Prostate gland (tissue), 2 donors: ENCODE measurements around the gene HSPB1. TPM values are rescaled to one million over a fixed set of nuclear protein-coding genes. Genes with fewer than 3 reads are reported as not detected.
"Not testable (repeated sequence)": the region's sequence is repeated elsewhere in the genome, so short reads cannot be mapped to it uniquely, and the experiment has no call there.

Source experiments
- DNase-seq: peaks from one replicate; pipeline ENCODE4 v3.0.0-alpha.2; 2019; ENCODE audit warnings: low spot score
- H3K27ac ChIP-seq, 2 donors: fragments of 200-600 bp; sonication (generic); 2 replicates each; pipeline ENCODE4 v1.5.1; 2017 to 2019
- H3K27me3 ChIP-seq: fragments of 200-600 bp; sonication (generic); replicated peaks from 2 replicates; pipeline ENCODE4 v1.5.1; 2019; ENCODE audit not compliant: insufficient read depth
- H3K36me3 ChIP-seq, 2 donors: fragments of 200-600 bp; sonication (generic); 1 replicate in 1 of 2; 2 replicates in 1 of 2; pipeline versions ENCODE4 v1.5.1 to v1.8.1; 2017 to 2019
- H3K4me1 ChIP-seq: fragments of 200-600 bp; sonication (generic); replicated peaks from 2 replicates; pipeline ENCODE4 v1.5.1; 2019
- H3K4me3 ChIP-seq, 2 donors: fragments of 200-600 bp; sonication (generic); 2 replicates each; pipeline ENCODE4 v1.5.1; 2017 to 2019
- H3K9me3 ChIP-seq: fragments of 200-600 bp; sonication (generic); 2 replicates; pipeline ENCODE4 v1.5.1; 2017
- POLR2A ChIP-seq: fragments of 450-650 bp; IDR thresholded peaks from one replicate; pipeline ENCODE4 v1.6.1; 2016; ENCODE audit warnings: antibody characterized with exemption, mild to moderate bottlenecking
- POLR2AphosphoS5 ChIP-seq: sonication (generic); formaldehyde crosslinking; IDR thresholded peaks from one replicate; pipeline ENCODE4 v1.6.1; 2017; ENCODE audit warnings: antibody characterized with exemption
- WGBS: methylation state at CpG from one replicate; pipeline ENCODE4 v1.1.5; 2018; 5-methylcytosine and 5-hydroxymethylcytosine counted together
- intact Hi-C: fragments of 100-400 bp; cut with DNase I; formaldehyde crosslinking; loops from one replicate; pipeline ENCODE4 v1.14.2; 2022
- total RNA-seq, 2 donors: library from RNA; depleted of rRNA; stranded (reverse); fragments of >200 nt; gene quantifications; one replicate each; pipeline ENCODE4 v1.1.0, GENCODE V29; 2016
- TF ChIP-seq, protein P1 (sequence below), 4 experiments: fragments of 200-600 bp in 2 of 4; fragments of 450-650 bp in 2 of 4; sonication (generic) in 2 of 4; IDR thresholded peaks; 1 replicate in 3 of 4; 2 replicates in 1 of 4; pipeline ENCODE4 v1.5.1; 2016 to 2019; ENCODE audit warnings: antibody characterized with exemption in 4 of 4, mild to moderate bottlenecking in 2 of 4, moderate library complexity in 2 of 4

The HSPB1 gene
- total RNA-seq, 2 donors from 2014 or later: 781 to 833 TPM

DNA sequence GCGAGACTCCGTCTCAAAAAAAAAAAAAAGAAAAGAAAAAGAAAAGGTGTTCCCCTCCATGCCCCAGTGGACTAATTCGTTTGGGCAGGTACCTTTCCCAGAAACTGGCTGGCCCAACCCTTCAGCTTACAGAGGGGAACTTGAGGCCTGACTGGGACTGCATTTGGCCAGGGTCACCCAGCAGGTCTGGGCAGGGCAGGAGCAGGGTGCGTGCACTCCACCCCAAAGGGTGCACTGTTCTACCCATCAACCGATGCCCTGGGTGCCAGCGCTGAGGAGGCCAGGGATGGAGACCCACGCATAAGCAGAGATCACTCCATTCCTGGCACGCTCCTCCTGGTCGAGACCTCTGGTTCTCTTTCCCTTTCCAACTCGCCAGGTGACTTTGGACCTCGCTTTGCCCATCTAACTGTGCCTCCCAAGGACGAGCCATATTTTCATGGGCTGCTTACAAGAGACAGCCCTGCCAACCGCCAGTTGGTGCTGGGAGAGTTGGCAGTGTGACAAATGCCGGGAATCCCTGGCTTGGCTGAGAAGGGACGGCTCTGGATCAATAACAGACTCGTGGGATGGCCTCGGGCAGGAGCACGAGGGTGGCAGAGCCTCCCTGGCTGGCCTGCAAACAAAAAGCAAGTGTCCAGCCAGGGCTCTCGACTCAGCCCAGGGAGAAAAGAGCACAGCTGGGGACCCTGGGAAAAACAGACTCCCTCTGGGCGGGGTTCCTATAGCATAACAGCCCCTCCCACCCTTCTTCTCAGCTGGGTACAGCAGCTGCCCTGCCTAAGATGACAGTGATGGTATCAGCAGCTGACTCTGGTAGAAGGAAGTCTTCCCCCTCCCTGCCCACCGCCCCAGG lies 7.9 kb downstream of the HSPB1 start:
- H3K4me3 ChIP-seq: no peak overlapping the region
- 26% methylated on average over 21 of the region's 21 CpGs for WGBS
- TF ChIP-seq, protein P1, sequence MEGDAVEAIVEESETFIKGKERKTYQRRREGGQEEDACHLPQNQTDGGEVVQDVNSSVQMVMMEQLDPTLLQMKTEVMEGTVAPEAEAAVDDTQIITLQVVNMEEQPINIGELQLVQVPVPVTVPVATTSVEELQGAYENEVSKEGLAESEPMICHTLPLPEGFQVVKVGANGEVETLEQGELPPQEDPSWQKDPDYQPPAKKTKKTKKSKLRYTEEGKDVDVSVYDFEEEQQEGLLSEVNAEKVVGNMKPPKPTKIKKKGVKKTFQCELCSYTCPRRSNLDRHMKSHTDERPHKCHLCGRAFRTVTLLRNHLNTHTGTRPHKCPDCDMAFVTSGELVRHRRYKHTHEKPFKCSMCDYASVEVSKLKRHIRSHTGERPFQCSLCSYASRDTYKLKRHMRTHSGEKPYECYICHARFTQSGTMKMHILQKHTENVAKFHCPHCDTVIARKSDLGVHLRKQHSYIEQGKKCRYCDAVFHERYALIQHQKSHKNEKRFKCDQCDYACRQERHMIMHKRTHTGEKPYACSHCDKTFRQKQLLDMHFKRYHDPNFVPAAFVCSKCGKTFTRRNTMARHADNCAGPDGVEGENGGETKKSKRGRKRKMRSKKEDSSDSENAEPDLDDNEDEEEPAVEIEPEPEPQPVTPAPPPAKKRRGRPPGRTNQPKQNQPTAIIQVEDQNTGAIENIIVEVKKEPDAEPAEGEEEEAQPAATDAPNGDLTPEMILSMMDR (IDR thresholded peaks at IDR 0.05): no peak
- TF ChIP-seq POLR2AphosphoS5: peak; percentile 70
- no peaks in the 10 kb centered on the region for H3K9me3 ChIP-seq
- peaks cover 12% of the 10 kb centered on the region for H3K4me1 ChIP-seq
- intact Hi-C loops: no loop called here
- peak overlapping the region; percentile 75 to 85 for H3K27ac ChIP-seq
- peak; percentile 67 for DNase-seq
- H3K27me3 ChIP-seq: no peaks in the 10 kb centered on the region
- no peaks in the 10 kb centered on the region for H3K36me3 ChIP-seq

DNA sequence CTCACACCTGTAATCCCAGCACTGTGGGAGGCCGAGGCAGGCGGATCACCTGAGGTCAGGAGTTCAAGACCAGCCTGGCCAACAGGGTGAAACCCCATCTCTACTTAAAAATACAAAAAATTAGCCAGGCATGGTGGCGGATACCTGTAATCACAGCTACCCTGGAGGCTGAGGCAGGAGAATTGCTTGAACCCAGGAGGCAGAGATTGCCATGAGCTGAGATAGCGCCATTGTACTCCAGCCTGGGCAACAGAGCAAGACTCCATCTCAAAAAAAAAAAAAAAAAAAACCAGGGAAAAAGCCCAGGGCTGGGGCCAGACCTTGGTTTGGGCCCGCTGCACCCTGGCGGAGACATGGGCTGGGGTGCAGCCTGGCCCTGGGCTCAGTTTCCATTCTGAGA lies 9.4 kb downstream of the HSPB1 start:
- H3K27ac ChIP-seq, H3K4me3 ChIP-seq, DNase-seq, H3K4me1 ChIP-seq, intact Hi-C loops, H3K9me3 ChIP-seq, H3K36me3 ChIP-seq, H3K27me3 ChIP-seq: not testable (repeated sequence)
- 94% methylated on average over 6 of the region's 6 CpGs for WGBS

DNA sequence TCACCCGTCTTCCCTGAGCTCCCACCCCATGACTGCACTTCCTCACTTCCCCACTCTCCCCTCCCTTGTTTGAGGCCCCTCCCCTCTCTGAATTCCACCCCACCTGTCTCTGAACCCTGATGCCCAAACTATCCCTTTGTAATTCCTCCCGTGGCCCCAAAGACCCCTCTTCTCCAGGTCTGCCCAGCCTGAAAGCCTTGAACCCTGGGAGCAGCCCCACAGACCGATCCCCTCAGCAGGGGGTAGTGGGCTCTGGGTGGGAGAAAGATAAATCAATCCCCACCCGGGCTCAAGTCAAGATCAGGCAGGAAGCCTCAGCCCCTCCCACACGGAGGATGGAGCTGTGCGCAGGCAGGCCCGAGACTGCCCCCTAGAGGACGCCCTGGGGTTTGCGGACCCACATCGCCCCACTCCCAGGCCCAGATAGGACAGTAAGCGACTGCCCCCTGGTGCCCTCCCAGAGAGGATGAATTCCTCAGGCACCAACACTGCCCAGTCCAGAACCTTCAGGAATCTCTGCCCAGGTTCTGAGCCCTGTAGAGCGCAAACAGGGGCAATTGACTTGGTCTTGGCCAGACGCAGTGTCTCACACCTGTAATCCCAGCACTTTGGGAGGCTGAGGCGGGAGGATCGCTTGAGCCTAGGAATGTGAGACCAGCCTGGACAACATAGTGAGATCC lies 11.7 kb downstream of the HSPB1 start:
- no peaks in the 10 kb centered on the region for H3K27me3 ChIP-seq
- 7% methylated on average over 15 of the region's 15 CpGs for WGBS
- H3K27ac ChIP-seq: peak overlapping the region in 1 of 2 donors; percentile 35
- H3K4me1 ChIP-seq: peaks cover 5% of the 10 kb centered on the region
- no peaks in the 10 kb centered on the region for H3K36me3 ChIP-seq
- DNase-seq: peak; percentile 95
- no peak overlapping the region for H3K4me3 ChIP-seq
- TF ChIP-seq POLR2A (no peak), POLR2AphosphoS5 (peak; percentile 95)
- TF ChIP-seq, protein P1 (IDR thresholded peaks at IDR 0.05): peak; percentile 100
- H3K9me3 ChIP-seq: no peaks in the 10 kb centered on the region
- intact Hi-C loops: loop anchor here (1.0 kb wide), 2 partner anchors 23 to 136 kb away; no protein-coding TSS in a partner anchor

DNA sequence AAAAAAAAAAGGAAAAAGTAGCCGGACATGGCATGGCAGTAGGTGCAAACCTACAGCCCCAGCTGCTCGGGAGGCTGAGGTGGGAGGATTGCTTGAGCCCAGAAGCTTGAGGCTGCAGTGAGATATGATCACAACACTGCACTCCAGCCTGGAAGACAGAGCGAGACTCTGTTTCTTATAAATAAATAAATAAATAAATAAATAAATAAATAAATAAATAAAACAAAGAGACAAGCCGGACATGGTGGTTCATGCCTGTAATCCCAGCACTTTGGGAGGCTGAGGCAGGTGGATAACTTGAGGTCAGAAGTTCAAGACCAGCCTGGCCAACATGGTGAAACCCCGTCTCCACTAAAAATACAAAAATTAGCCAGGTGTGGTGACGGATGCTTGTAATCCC lies 12.3 kb downstream of the HSPB1 start:
- H3K4me3 ChIP-seq, H3K4me1 ChIP-seq, DNase-seq, H3K9me3 ChIP-seq, H3K27me3 ChIP-seq, H3K36me3 ChIP-seq: not testable (repeated sequence)
- peak overlapping the region in 1 of 2 donors; percentile 35 for H3K27ac ChIP-seq
- intact Hi-C loops: loop anchor here (1.0 to 5.0 kb wide), 3 partner anchors 23 to 136 kb away; partner anchors contain the start of gene YWHAG
- WGBS: 66% methylated on average over 6 of the region's 6 CpGs

DNA sequence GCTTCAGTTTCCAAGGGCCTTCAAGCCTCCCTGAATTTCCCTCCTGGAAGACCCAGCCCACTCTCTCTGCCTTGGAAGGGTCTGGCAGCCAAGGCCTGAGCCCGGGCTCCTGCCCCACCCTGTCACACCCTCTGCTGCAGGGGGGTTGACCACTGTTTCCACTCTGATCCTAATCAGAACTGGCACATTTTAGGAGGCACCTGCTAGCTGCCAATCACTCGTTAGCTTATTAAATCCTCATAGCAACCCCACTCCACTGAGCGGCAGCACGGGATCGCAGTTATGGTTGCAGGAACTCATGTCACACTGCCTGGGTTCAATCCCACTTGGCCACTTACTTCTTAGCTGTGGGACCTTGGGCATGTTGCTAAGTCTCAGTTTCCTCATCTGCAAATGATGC lies 12.9 kb downstream of the HSPB1 start:
- no peaks in the 10 kb centered on the region for H3K27me3 ChIP-seq
- peaks cover 2% of the 10 kb centered on the region for H3K4me1 ChIP-seq
- intact Hi-C loops: loop anchor here (5.0 kb wide), 1 partner anchor 42 kb away; the partner anchor contains the start of gene YWHAG
- no peaks in the 10 kb centered on the region for H3K9me3 ChIP-seq
- TF ChIP-seq POLR2A: no peak
- TF ChIP-seq POLR2AphosphoS5: no peak
- TF ChIP-seq, protein P1 (IDR thresholded peaks at IDR 0.05): no peak
- 70% methylated on average over 5 of the region's 5 CpGs for WGBS
- no peak for DNase-seq
- H3K4me3 ChIP-seq: no peak overlapping the region
- no peaks in the 10 kb centered on the region for H3K36me3 ChIP-seq
- no peak overlapping the region for H3K27ac ChIP-seq
